Measurements from ENCODE around the gene ELOVL4.

ELOVL4 gene

DNA sequence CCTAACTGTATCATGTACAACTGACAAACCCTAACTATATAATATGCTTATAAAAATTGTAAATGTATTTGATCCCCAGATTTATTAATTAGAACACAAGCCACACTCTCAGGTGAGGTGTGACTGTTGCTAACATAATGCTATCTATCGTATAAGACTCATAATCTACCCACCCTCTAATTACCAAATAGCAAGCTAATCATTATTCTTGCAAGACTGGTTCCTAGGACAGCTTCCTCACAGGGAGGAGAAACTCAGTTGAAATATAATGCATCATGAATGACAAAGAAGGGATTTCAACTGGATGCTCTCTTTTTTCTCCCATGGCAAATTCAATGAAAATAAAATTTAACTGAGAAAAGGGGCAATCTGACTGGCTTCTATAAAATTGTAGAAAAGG, 35.4 kb downstream of the ELOVL4 start:
- no peak for DNase-seq (ENCODE audit: low spot score)

DNA sequence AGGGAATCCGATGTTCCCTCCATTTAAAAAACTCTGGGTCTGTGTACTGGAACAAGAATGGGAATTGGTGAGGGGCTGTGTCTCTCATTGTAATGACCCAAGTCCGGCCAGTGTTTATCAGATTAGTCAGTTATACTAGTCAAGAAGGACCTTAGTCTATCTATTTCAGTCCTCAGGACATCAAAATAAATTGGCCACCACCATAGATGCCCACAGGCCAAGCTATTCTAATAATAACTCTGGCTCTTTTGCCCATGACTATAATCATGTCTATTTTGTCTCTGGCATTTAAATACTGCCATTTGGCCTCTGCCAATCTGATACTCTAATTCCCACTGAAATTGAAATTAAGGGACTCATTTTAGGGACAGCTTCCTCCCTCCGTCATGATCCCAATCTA, 37.8 kb downstream of the ELOVL4 start:
- no peak for DNase-seq (ENCODE audit: low spot score)

DNA sequence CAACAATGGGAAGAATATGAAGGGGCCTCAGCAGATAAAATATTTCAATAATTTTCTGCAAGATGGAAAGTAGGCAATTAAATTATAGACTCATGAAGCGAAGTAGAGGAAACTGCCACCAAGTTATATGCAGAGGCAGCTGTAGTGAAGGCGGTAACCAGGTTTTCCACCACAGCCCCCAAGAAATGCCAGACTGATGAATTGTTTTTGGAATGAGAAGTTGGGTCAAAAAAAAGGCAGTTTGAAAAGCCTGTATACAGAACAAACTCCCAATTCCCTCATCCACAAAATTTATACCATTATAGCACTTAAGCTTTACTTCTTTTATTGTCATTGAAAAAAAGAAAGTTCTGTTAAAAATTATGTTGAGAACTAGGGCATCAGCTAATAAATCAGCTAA, 45.3 kb downstream of the ELOVL4 start:
- no peak for DNase-seq (ENCODE audit: low spot score)

DNA sequence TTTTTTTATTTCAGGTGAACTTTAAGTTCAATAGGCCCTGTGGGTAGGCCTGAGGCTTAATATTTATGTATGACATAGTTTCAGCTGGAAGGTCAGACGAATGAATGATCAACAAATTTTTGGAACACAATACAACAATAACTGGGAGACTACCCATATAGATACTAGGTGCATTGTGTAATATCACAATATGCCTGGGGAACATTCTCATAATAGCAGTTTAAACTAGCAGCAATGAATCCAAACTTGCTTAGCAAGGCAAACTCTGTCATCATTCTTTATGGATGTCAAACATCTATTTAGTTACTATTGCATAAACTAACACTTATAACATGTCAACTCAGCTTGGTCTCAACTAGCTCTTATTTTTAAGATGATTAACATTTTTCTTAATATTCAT, 49.3 kb downstream of the ELOVL4 start:
- DNase-seq (ENCODE audit: low spot score) = no peak

DNA sequence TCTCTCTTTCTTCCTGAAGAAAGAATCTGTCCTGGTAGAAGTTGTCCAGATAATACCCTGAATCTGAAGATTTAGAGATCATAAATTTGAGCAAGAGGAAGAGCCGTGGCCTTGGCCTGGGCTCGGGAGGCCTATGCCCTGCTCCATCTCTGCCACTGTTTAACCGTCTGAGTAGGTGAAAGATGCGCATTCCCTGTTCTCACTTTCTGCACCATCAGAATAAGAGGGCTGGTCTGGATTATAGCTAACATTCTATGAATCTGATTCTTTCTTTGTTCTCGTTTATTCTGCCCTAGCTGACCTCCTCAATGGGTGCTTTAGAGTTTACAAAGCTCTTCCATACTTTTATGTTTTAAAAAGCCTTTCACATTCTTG, 51.3 kb downstream of the ELOVL4 start:
- no peak for DNase-seq (ENCODE audit: low spot score)

DNA sequence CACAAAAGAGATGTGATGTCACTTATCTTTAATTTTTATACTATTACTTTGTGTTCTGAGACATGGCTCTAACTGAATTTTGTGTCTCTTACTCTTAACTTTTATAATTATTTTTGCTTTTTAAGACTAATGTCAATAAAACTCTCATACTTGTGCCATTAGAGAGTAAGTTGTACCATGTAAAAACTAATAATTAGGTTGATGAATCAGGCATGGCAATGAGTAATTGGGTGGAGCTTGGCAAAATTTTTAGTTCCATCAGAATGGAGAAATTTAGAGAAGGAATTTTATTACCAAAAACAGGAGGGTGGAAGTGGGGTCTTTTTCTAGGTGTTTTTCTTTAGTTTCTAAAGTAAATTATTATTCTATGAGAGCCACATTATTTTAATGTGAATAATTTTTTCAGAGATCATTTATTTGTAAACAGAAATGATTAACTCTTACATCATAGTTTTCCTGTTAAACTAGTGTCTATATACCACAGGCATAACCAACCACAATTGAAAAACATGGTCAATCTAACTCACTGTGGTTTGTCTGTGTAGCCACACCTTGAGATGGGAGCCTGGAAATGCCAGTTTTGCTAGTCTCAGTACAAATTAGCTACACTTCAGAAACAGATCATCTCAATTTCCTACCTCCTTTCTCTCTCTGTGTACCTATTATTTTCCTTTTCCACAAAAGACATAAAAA, 51.8 kb downstream of the ELOVL4 start:
- DNase-seq (ENCODE audit: low spot score) = no peak

DNA sequence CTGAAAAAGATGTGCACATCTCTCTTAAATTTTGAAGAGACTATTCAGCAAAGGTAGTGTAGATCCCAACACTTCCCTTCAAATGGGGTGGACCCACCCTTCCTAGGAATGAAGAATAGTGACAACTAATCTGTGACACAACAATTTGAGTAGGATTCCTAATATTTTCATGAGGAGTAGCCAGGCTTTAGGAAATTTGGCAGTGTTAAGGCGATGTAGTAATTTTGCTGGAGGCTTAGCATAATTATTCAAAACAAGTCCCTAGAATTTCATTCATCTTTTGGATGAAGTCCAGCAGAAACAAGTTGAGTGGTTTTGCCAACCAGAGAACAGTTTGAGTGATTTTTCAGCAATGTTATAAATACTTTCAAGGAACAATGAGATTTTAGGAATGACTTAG, 52.4 kb downstream of the ELOVL4 start:
- DNase-seq (ENCODE audit: low spot score) = no peak

DNA sequence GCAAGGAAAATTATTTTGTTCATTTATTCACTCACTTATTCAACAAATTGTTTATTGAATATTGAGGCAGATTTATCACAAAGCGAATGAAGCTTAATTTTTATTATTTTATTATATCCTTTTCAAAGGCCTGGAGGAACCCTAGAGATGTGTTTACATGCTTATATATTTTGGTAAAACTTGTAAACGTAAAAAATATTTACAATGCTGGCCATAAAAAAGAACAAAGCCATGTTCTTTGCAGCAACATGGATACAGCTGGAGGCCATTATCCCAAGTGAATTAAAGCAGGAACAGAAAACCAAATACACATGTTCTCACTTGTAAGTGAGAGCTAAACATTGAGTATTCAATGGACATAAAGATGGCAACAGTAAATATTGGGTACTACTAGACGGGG, 58.8 kb downstream of the ELOVL4 start:
- no peak for DNase-seq (ENCODE audit: low spot score)

DNA sequence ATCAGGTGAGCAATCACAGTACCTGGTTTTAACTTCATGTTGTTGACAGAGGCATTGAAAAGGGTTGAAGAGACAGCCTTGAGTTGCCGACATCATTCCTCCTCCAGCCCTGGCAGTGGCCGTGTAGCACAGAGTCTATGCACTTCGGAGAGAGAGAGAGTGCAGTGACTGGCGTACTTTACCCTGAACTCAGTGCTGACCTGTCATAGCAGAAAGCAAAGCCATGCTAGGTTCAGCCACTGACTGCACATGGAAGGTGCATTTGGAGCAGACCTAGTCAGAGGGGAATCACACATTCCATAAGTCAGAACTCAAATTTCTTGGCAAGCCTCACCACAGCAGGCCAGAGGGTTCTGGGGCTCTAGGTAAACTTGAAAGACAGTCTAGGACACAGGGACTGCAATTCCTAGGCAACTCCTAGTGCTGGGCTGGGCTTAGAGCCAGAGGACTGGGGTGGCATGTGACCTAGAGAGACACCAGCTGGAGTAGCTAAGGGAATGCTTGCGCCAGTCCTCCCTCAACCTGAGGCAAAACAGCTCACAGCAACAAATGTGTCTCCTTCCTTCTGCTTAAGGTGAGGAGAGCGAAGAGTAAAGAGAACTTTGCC, 69.1 kb downstream of the ELOVL4 start:
- DNase-seq (ENCODE audit: low spot score) = no peak

DNA sequence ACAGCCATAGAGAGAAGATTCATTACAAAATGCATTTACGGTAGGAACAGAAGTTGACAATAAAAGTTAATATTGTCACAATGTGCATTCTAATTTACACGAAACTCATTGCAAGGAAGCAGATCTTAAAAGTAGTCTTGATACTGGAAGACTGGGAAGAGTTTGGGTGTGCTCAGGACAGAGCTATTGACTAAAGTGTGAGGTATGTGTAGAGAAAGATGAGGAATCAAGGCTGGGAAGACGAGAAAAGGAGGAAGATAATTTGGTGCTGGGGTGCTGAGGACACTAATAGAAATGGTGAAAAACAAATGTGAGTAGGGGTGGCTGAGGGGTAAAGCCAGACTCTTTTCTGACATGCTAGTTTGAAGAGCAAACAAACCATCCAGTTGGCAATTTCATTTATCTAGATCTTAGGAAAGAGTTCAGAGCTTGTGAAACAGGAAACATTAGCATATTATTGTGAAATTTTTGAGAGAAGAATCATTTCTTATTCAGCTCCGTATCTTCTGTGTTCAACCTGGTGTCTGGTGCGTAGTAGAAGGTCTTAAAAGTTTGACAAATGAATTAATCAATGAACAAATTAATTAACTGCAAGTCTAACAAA, 72.7 kb downstream of the ELOVL4 start:
- DNase-seq (ENCODE audit: low spot score) = no peak

DNA sequence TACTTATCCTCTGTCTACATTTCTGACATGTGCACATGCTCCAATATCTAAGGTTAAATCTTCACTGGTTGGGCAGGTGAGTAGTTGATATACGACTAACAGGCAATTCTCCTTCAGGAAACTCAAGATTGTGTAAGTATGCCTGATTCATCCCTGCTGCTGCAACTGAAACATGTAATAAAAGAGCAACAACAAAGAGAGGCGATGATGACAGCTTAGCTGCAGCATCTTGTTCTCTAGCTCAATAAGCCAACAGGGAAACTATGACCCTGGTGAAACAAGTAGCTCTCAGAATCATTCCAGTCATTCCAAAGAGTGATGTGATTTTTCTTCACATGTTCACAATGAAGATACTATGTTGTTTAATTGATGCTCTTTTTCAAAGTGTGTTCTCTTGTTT, 74.4 kb downstream of the ELOVL4 start:
- no peak for DNase-seq (ENCODE audit: low spot score)

DNA sequence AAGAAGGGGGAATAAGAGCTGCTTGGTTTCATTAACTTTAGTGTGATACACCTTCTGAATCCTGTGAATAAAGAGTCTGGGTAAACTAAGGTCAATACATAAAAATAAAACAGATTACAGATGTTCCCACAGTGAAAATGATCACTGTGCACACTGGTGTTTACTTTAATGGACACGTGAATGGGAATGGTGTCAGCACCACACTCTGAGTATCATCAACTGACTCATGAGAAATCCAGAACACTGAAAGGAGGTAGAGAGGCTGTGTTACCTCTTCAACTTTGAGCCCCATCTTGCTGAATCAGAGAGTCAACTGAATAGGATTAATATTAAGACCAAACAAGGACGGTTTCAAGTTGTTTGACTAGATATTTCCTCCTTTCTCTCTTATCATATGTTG, 75.0 kb downstream of the ELOVL4 start:
- DNase-seq (ENCODE audit: low spot score) = no peak

DNA sequence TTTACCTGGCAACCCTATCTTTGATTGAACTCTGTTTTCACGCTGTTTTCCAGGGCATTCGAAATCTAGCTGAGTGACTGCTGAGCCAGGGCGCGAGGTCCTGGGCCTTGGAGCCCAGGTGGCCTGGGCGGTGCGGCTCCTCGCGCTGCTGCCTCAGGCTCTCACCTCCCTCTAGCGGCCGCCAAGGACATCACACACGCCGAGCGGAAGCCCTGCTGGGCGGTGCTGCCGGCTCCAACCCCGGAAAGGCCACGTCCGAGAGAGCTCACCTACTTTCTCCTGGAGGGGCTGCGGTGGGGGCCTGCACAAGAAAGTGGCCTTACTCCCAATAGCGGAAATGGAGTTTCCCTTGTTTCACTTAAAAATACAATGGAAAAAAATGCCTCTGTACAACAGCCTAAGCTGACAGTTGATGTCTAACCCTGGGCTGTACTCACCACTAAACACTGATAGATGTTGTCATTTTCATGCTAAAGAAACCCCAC, 77.7 kb downstream of the ELOVL4 start:
- DNase-seq (ENCODE audit: low spot score) = peak; percentile 59

DNA sequence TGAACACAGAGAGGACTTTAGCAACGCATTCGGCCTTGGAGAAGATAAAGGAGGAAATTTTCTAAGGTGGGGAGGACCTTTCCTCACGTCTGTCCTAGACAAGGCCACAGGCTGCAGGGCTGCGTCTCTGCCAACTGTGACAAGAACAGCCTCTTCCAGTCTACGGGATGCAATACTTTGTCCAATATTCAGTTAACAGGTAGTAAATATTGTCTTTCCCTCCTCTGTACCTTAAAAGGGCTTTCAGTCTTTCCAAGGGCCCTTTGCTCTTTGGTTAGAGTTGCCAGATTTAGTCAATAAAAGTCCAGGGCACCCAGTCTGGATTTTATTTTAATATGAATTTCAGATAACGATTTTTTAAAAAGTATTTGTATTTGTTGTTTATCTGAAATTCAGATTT, 78.2 kb downstream of the ELOVL4 start:
- DNase-seq (ENCODE audit: low spot score) = no peak

DNA sequence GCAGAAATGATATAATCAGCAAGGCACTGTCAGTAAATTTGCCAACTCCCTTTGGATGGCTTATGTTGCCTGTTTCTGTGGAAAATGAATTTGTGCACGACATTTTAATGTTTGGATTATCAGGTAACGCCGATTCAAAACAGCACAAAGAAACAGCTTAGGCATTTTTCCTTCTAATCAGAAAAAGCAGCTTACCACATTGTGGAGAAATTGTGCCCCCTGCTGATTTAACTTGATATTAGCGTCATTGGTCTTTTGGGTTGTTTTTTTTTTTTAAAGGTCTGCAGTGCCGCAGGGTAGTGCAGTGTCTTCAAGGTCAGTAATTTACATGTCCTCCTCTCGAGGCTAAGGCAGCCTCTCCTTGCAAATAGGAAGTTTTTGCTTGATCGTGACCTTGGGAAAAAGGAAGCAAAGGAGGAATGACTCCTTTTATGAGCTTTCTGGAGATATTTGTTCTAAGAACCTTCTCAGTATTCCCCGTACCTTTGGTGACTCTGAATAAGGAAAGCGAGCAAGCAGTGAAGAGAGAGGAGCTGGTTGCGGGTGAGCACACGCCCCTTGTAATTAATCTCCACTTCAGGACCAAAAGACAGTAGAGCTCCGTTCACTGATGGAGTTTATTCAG, 79.1 kb downstream of the ELOVL4 start:
- DNase-seq (ENCODE audit: low spot score) = peak; percentile 34
